ENCODE measurements around the gene GIPR. TPM values are rescaled to one million over a fixed set of nuclear protein-coding genes. Genes with fewer than 3 reads are reported as not detected.

GIPR gene
- total and polyA plus RNA-seq, 10 of the 15 experiments (the other 5 are each of a cell fraction or from before 2014, with no cell fraction given), result 1.7 to 26.3 (median 13.7) TPM

DNA sequence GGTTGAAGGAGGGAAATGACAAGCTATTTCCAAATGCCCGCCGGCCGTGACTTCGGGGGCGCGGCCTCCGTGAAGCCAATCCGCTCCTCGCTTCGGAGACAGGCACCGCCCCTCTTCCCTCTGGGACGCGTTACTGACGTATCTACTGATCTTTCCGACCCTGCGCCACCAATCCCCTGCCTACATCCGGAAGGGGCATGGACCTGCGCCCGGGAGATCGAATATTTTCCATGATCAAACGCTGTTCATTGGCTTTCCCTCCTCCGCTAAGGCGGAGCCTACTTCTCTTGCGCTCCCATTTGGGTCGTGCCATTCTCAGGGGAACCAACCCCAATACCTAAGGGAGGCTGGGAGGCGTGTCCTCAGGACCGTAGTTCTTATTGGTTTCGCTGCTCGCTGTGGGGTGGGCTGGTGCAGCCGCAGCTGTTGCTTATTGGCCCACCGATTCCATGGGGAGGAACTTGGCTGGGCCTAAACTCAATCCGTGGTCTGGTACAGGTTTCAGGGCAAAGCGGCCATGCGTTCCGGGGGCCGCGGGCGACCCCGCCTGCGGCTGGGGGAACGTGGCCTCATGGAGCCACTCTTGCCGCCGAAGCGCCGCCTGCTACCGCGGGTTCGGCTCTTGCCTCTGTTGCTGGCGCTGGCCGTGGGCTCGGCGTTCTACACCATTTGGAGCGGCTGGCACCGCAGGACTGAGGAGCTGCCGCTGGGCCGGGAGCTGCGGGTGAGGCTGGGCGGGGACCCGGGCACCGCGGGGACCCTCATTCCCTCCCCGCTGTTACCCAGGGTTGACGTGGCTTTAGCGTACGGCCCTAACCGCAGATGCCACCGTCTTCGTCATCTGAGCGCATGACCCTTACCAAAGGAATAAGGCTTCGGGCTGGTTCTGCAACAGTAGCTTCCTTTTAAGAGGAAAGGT is 24.4 kb downstream of the GIPR start, which contains the start of gene QPCTL (continued):
- TF ChIP-seq RAD21 (IDR thresholded peaks at IDR 0.05; ENCODE audit: insufficient read depth, low read depth, low read length) (no peak), MEF2B (IDR thresholded peaks at IDR 0.05; ENCODE audit: partially characterized antibody, poor library complexity, severe bottlenecking) (peak; percentile 93), TBL1XR1 (IDR thresholded peaks at IDR 0.05; ENCODE audit: low read depth, low read length) (no peak), SMARCA5 (IDR thresholded peaks at IDR 0.05) (peak; percentile 73), EP300 (IDR thresholded peaks at IDR 0.05; ENCODE audit: borderline replicate concordance in 1 of 2, control insufficient read depth in 1 of 2, low read depth in 2 of 2, low read length in 2 of 2) (peak; percentile 13 to 31; a peak in 1 of 4 replicates), GABPA (IDR thresholded peaks at IDR 0.05; ENCODE audit: low read depth) (no peak), SMAD5 (IDR thresholded peaks at IDR 0.05; ENCODE audit: low read depth) (0 out of 2 replicates have a peak, but pooled peaks have one; percentile 19), POLR2AphosphoS5 (IDR thresholded peaks at IDR 0.05; ENCODE audit: low read length) (peak; percentile 85), ZNF217 (IDR thresholded peaks at IDR 0.05) (no peak), NR2F1 (conservative IDR thresholded peaks at IDR 0.05) (peak; percentile 25; the same call in 1 of the 2 replicates), CREB1 (IDR thresholded peaks at IDR 0.05; ENCODE audit: low read depth) (peak; percentile 94), POLR2AphosphoS2 (IDR thresholded peaks at IDR 0.05; ENCODE audit: low read depth, low read length) (peak; percentile 41; the same call in 1 of the 2 replicates), STAT1 (conservative IDR thresholded peaks at IDR 0.05) (no peak; the same call in 1 of the 2 replicates), PML (IDR thresholded peaks at IDR 0.05; ENCODE audit: low read length) (peak; percentile 56; the same call in 1 of the 2 replicates), ATF7 (IDR thresholded peaks at IDR 0.05; ENCODE audit: low read depth) (peak; percentile 73), USF1 (IDR thresholded peaks at IDR 0.05; ENCODE audit: borderline replicate concordance, extremely low read length, insufficient read depth, low read depth, low read length) (no peak), STAT3 (IDR thresholded peaks at IDR 0.05; ENCODE audit: low read depth, low read length) (no peak), BCLAF1 (IDR thresholded peaks at IDR 0.05) (no peak)
- TF ChIP-seq, protein P1, sequence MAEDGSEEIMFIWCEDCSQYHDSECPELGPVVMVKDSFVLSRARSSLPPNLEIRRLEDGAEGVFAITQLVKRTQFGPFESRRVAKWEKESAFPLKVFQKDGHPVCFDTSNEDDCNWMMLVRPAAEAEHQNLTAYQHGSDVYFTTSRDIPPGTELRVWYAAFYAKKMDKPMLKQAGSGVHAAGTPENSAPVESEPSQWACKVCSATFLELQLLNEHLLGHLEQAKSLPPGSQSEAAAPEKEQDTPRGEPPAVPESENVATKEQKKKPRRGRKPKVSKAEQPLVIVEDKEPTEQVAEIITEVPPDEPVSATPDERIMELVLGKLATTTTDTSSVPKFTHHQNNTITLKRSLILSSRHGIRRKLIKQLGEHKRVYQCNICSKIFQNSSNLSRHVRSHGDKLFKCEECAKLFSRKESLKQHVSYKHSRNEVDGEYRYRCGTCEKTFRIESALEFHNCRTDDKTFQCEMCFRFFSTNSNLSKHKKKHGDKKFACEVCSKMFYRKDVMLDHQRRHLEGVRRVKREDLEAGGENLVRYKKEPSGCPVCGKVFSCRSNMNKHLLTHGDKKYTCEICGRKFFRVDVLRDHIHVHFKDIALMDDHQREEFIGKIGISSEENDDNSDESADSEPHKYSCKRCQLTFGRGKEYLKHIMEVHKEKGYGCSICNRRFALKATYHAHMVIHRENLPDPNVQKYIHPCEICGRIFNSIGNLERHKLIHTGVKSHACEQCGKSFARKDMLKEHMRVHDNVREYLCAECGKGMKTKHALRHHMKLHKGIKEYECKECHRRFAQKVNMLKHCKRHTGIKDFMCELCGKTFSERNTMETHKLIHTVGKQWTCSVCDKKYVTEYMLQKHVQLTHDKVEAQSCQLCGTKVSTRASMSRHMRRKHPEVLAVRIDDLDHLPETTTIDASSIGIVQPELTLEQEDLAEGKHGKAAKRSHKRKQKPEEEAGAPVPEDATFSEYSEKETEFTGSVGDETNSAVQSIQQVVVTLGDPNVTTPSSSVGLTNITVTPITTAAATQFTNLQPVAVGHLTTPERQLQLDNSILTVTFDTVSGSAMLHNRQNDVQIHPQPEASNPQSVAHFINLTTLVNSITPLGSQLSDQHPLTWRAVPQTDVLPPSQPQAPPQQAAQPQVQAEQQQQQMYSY (CRISPR knock-in tag; IDR thresholded peaks at IDR 0.05), result no peak
